Measurements from ENCODE around the gene NLRP8.

- TF ChIP-seq SPI1 (IDR thresholded peaks at IDR 0.05; ENCODE audit: low read depth, low read length), result no peak
- TF ChIP-seq POLR2AphosphoS5 (IDR thresholded peaks at IDR 0.05; ENCODE audit: low read depth, low read length), result no peak
- TF ChIP-seq POLR2A (IDR thresholded peaks at IDR 0.05; ENCODE audit: low read depth, low read length), result no peak
These were observed 16.6 kb upstream of the NLRP8 start for GRCh38 chr19:55930996-55931515.

Measured in GM12891 (cell line).